HL-60/S4 treated with retinoic acid at 250 ng/mL for 4 days and 3 days (cell line): Measurements from ENCODE around the gene MYO3A.
"Not testable (repeated sequence)": the region's sequence is repeated elsewhere in the genome, so short reads cannot be mapped to it uniquely, and the experiment has no call there.

ENCODE experiments used
- in situ Hi-C: fragments of 300-500 bp; cut with MboI; formaldehyde crosslinking; loops from 2 replicates; pipeline ENCODE4 v1.7.0; 2022; ENCODE audit warnings: low sequenced_read_pairs

MYO3A gene

GRCh38 chr10:26085549-26085948 is 151.5 kb downstream of the MYO3A start:
- in situ Hi-C loops = no loop called here

DNA sequence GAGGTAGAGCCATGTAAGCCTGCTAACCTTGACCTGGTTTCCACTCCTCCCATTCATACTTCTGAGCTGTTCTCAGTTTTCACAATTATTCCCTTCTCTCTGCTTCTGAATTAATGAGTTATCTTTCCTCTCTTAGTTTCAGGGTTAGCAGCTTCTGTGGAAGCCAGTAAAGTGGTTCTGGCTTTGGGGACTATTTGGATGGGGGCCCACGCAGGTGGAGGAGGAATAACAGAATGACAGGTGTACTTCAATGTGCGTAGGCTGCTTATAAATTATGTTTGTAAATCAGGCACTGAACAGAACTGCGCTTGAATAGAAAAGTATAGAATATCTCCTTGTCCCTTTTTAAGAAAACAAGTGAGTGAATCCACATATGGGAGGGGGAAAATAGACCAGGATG is 153.6 kb downstream of the MYO3A start:
- in situ Hi-C loops = no loop called here

- in situ Hi-C loops = no loop called here
Measured at GRCh38 chr10:26090026-26090425, 156.0 kb downstream of the MYO3A start.

GRCh38 chr10:26090762-26091161 is 156.7 kb downstream of the MYO3A start:
- in situ Hi-C loops = no loop called here

DNA sequence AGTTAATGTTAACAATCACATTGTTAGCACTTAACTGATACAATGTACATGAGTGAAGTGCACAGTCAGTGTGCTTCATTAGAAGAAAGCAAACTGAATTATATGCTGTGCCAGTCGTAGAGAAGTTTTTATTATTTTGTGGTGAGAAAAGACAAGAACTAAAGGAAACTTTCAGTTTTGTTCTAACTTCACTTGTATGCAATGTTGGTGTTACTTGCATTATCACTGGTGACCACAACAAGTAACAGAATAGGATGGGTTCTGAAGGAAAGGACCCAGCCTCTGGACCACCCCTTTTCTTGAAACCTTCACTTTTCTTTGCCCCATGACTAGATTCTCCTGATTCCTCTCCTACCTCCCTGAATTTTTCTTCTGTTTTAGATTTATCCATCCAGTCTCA is 159.2 kb downstream of the MYO3A start:
- in situ Hi-C loops = no loop called here

GRCh38 chr10:26095781-26096180 is 161.8 kb downstream of the MYO3A start:
- in situ Hi-C loops = no loop called here

GRCh38 chr10:26097549-26097948 is 163.5 kb downstream of the MYO3A start:
- in situ Hi-C loops = not testable (repeated sequence)

DNA sequence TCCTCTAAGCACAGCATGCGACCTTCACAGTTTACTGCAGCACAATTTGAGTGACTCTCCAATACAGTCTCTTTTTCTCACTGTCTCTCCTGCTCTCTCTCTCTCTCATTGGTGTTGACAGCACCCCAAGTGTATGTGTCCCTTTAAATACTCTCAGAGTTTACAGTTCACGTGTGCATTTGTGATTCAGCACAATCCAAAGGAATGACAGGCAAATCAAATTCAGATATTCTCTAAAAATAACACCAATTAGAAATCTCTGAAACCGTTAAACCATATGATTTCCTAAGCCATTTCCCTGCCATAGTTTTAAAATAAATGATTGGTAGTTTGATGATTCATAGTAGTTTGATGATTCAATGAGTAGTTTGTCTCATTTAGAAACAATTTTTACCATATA is 178.5 kb downstream of the MYO3A start:
- in situ Hi-C loops = no loop called here

DNA sequence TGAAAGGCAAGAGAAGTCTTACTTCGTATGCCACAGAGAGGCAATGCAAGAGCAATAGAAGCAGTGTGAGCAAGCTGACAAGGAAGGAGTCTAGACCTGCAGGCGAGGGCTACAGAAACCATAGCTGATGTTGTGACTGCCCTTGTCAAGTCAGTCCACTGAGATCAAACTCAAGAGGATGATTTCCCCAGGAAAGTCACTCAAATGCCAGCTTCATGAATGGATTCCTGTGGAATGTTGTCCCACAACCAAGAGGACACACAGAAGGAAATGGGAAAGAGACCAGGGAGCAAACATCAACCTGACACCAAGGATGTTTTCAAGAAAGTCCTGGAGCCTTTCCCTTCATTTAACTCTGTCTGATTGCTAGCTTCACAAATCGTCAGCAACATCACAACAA is 204.6 kb downstream of the MYO3A start:
- in situ Hi-C loops = no loop called here

DNA sequence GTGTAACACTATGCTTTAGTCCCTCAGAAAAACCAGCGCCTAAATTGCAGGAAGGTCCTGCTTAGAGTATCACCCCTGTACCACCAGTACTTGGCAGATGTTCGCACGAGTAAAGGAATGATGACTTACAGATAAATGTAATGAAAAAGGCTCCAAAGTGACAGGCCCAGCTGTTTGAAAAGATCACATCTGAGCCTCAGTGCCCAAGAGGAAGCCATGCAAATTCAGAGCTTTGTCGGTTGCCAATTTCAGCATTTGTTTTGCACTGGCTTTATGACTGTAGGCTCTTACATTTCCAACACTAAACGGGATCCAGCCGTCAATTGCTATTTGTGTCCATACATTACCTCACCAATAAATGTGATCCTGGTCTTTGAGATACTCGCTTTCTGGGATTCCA is 222.0 kb downstream of the MYO3A start:
- in situ Hi-C loops = no loop called here

DNA sequence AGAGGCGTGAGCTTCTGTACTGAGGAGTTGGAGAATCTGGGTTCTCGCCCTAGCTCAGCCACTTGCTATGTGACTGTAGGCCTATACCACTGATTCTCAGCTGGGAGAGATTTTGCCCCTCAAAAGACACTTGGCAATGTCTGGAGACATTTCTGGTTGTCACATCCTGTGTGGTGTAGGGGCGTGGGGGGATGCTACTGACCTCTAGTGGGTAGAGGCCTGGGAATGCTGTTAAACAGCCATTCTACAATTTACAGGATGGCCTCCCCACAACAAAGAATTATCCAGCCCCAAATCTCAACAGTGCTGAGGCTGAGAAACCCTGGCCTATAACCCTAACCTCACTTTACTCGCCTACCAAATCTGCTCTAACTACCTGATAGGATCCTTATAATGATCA is 223.7 kb downstream of the MYO3A start:
- in situ Hi-C loops = no loop called here

DNA sequence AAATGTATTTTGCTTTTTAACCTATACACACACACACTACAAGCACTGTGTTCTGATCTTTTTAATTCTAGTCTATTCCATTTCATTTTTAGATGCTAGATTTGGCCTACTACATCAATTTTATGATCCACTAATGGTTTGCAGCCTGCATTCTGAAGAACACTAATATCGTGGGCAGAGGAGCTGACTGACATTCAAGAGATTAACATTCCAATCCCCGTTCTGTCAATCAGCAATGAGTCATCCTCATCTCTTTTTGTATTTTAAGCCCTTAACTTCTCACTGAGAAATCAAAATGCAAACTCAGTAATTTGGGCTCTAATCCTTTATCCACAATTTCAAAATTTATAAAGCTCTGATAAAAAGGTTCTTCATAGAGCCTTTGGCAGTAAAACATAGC is 235.4 kb downstream of the MYO3A start:
- in situ Hi-C loops = no loop called here

DNA sequence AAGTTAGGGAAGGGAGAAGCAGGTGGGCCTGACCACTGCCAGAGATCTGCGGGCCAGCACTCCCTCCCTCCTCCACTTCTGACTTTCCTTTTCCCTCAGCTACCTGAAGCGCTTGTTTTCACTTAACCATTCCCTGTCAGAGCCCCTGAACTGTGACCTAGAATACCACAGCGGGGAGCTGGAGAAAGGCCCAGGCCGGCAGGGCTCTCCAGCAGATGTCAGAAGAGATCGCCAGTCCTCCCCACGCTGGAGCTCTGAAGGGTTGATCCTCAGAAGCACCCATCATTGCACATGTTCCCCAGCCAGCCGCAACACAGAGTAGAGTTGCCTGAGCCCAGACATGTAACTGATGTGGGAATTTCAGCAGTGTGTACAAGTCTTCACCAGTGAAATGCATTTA is 238.1 kb downstream of the MYO3A start:
- in situ Hi-C loops = no loop called here

- in situ Hi-C loops = no loop called here
Measured at GRCh38 chr10:26173837-26174236, 239.8 kb downstream of the MYO3A start.

DNA sequence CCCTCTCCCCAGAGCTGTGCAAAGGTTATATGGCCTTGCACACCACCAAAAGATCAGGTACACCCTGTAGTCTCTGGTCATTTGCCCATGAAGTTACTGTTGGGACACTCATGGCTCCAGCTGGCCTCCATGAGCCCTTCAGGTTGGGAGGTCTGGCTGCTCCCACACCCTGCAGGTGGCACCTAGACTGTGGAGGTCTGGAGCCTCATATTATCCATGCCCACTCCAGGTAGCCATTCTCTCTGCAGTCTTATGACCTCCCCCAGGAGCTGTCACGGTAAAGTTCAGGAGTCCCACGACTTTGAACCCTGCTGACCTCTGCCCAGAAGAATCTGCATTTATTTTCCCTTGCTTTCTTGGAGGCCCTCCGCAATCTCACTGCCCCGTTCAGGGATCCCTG is 243.3 kb downstream of the MYO3A start:
- in situ Hi-C loops = no loop called here

GRCh38 chr10:26194275-26194674 is 260.2 kb downstream of the MYO3A start:
- in situ Hi-C loops = no loop called here

DNA sequence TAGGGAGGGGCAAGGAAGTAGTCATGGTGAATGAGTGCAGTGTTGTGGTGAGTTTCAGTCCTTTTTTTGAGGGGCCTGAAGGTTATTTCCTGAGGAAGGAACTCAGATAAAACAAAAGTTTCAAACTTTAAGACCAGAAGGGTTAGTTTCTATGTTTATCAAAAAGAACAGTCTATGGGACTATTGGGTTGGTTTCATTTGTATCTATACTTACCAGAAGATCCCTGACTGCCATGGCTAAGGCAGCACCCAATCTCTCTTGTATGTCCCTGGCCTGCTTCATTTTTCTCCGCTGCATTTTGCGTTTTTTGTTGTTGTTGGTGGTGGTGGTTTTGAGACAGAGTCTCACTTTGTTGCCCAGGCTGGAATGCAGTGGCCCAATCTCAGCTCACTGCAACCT is 263.2 kb downstream of the MYO3A start:
- in situ Hi-C loops = no loop called here

GRCh38 chr10:26198119-26198518 is 264.1 kb downstream of the MYO3A start:
- in situ Hi-C loops = no loop called here

DNA sequence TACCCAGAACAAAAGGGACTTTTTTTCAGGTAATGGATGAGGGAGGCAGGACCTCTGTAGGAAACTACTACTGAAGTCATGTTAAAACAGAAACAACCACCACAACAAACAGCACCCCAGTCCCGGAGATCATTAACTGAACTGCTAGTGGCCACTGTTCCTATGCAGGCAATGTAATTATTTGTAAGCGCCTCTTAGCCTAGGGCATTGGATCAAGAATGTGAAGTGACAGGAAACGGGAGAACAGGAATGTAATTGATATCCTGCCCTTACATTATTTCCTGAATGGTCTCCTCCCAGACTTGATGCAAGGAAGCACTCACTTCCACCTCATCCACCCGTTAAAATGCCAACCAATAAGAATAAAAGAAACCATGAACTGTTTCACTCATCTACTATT is 265.8 kb downstream of the MYO3A start:
- in situ Hi-C loops = no loop called here

GRCh38 chr10:26205223-26205622 is 271.2 kb downstream of the MYO3A start:
- in situ Hi-C loops = no loop called here

DNA sequence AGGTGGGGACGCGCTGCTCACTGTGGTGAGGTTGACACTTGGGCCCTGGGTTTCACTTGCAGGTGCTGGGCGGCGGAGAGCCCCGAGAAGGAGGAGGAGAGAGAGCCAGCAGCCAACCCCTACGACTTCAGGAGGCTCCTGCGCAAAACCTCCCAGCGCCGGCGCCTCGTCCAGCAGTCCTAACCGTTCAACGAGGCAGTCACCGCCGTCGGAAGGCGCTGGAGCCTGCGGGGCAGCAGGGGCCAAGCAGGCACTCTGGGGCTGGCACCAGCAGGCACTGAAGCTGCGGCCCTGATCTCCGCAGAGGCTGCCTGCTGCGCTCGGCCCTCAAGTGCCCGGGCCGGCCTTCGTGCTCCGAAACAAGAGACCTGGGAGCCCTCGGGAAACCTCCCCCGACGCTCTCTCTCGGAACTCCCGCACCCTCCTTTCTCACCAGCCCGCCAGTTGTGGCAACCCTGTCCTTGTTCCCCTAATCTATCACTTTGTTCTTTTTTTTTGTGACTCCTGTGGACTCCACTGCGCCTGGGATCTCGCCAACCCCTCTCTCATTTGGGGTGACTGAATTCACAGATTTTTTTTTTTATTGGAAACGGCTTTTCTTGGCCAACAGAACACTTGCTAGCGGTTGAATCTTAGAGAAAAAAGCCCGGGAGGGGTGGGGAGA is 277.9 kb downstream of the MYO3A start:
- in situ Hi-C loops = no loop called here

GRCh38 chr10:26212511-26212910 is 278.5 kb downstream of the MYO3A start:
- in situ Hi-C loops = no loop called here

DNA sequence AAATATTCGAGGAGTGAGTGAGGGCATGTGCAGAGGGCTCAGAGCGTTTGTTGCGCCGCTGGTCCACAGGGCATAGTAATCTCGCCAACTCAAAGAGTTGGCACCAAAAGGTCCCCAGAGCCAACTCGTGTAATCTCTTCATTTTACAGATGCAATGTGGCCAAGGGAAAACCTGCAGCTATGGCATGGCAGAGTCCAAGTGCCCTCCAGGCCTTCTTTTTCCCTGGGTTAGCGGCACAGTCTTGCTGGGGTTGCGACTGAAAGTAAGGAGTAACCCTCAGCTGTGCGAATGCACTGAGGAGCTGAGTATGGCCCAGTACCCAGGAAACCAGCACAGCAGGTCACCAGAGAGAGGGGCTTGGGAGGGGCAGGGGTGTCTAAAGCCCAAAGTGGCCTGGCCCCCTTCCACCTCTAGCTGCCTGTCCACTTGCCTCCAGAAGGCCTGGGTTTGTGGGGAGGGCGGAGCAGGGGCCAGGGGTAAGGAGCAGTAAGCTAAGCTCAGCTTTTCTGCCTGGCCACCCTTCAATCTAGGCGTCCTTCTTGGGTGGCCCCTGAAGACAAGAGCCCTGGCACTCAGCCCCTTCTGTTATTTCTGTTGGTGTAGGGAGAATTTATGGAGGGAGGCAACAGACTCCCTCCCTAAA is 279.2 kb downstream of the MYO3A start:
- in situ Hi-C loops = no loop called here
